Liver (tissue), 9 donors: ENCODE measurements around the gene FBXL13. TPM values are rescaled to one million over a fixed set of nuclear protein-coding genes. Genes with fewer than 3 reads are reported as not detected.
"Not testable (repeated sequence)": the region's sequence is repeated elsewhere in the genome, so short reads cannot be mapped to it uniquely, and the experiment has no call there.

Source experiments
- DNase-seq: peaks from one replicate; pipeline ENCODE4 v3.0.0-alpha.2; 2017; ENCODE audit warnings: low spot score
- H3K27ac ChIP-seq, 2 donors: one replicate each; pipeline ENCODE4 v1.7.0; 2013; ENCODE audit warnings: inconsistent platforms in 2 of 2, low read length in 2 of 2, control low read depth in 1 of 2, low read depth in 1 of 2, mild to moderate bottlenecking in 1 of 2
- H3K27me3 ChIP-seq, 4 donors: one replicate each; pipeline versions ENCODE4 v1.6.1 to v1.7.0; 2013; ENCODE audit warnings: low read length in 3 of 4, inconsistent platforms in 1 of 4, mild to moderate bottlenecking in 1 of 4, moderate library complexity in 1 of 4; ENCODE audit not compliant: control insufficient read depth in 4 of 4, insufficient read depth in 4 of 4
- H3K36me3 ChIP-seq, 4 donors: one replicate each; pipeline versions ENCODE4 v1.6.1 to v1.7.0; 2013; ENCODE audit warnings: low read length in 3 of 4, mild to moderate bottlenecking in 3 of 4, low read depth in 1 of 4, moderate library complexity in 1 of 4; ENCODE audit not compliant: control insufficient read depth in 4 of 4, insufficient read depth in 3 of 4
- H3K4me1 ChIP-seq, 4 donors: one replicate each; pipeline versions ENCODE4 v1.6.1 to v1.7.0; 2013; ENCODE audit warnings: low read length in 3 of 4, mild to moderate bottlenecking in 3 of 4, moderate library complexity in 1 of 4; ENCODE audit not compliant: control insufficient read depth in 4 of 4, insufficient read depth in 4 of 4
- H3K4me3 ChIP-seq, 3 donors: one replicate each; pipeline versions ENCODE4 v1.6.1 to v1.7.0; 2013; ENCODE audit warnings: low read length in 3 of 3, control low read depth in 1 of 3, low read depth in 1 of 3, mild to moderate bottlenecking in 1 of 3
- H3K9ac ChIP-seq, 2 donors: one replicate each; pipeline ENCODE4 v1.7.0; 2013; ENCODE audit warnings: low read length in 2 of 2, mild to moderate bottlenecking in 2 of 2, moderate library complexity in 2 of 2, control low read depth in 1 of 2, low read depth in 1 of 2
- H3K9me3 ChIP-seq, 4 donors: one replicate each; pipeline versions ENCODE4 v1.6.1 to v1.7.0; 2013; ENCODE audit warnings: low read length in 3 of 4; ENCODE audit not compliant: control insufficient read depth in 4 of 4
- FOXA1 ChIP-seq: IDR thresholded peaks from 2 replicates; pipeline ENCODE4 v1.6.1; 2016; ENCODE audit warnings: antibody characterized with exemption
- GABPA ChIP-seq, 2 donors: IDR thresholded peaks in 1 of 2; conservative IDR thresholded peaks in 1 of 2; 2 replicates each; pipeline ENCODE4 v1.6.1; 2016; ENCODE audit warnings: antibody characterized with exemption in 2 of 2, mild to moderate bottlenecking in 1 of 2, moderate library complexity in 1 of 2
- HNF4A ChIP-seq, 2 donors: conservative IDR thresholded peaks; 2 replicates each; pipeline ENCODE4 v1.6.1; 2016; ENCODE audit warnings: antibody characterized with exemption in 2 of 2, mild to moderate bottlenecking in 2 of 2
- NR2F2 ChIP-seq: IDR thresholded peaks from 2 replicates; pipeline ENCODE4 v1.6.1; 2016; ENCODE audit warnings: antibody characterized with exemption
- RXRA ChIP-seq, 2 donors: IDR thresholded peaks; 2 replicates each; pipeline ENCODE4 v1.6.1; 2017 to 2018; ENCODE audit warnings: antibody characterized with exemption in 2 of 2, mild to moderate bottlenecking in 1 of 2
- YY1 ChIP-seq: IDR thresholded peaks from 2 replicates; pipeline ENCODE4 v1.6.1; 2016; ENCODE audit warnings: antibody characterized with exemption, mild to moderate bottlenecking
- WGBS: extraction: QIAGEN DNeasy Blood & Tissue Kit; methylation state at CpG from one replicate; pipeline ENCODE4 v1.1.7; 2013; 5-methylcytosine and 5-hydroxymethylcytosine counted together
- polyA plus RNA-seq, 2 donors: library from polyadenylated mRNA; stranded (reverse) in 1 of 2; unstranded in 1 of 2; fragments of 200-250 nt in 1 of 2; fragments of >200 nt in 1 of 2; fragmentation: Nextera tagmentation in 1 of 2; extraction: Ambion mirVana in 1 of 2; gene quantifications; one replicate each; pipeline versions ENCODE4 v1.2.1 to v1.2.3, GENCODE V29; 2013 to 2015
- total RNA-seq, 2 donors: library from RNA; depleted of rRNA; stranded (reverse); fragments of >200 nt; gene quantifications; one replicate each; pipeline ENCODE4 v1.2.3, GENCODE V29; 2014
- TF ChIP-seq, protein P1 (sequence below): IDR thresholded peaks from 2 replicates; pipeline ENCODE4 v1.6.1; 2016; ENCODE audit warnings: antibody characterized with exemption
- TF ChIP-seq, protein P2 (sequence below): IDR thresholded peaks from 2 replicates; pipeline ENCODE4 v1.6.1; 2016; ENCODE audit warnings: antibody characterized with exemption
- TF ChIP-seq, protein P3 (sequence below): IDR thresholded peaks from 2 replicates; pipeline ENCODE4 v1.6.1; 2016; ENCODE audit warnings: antibody characterized with exemption
- donor health status: healthy.
- donor health status: healthy.
- donor health status: healthy.
- donor health status: healthy.
- donor health status: healthy.

Gene FBXL13
- total and polyA plus RNA-seq, 4 donors, result 0.03 to 0.75 (median 0.70) TPM; not detected in 1

DNA sequence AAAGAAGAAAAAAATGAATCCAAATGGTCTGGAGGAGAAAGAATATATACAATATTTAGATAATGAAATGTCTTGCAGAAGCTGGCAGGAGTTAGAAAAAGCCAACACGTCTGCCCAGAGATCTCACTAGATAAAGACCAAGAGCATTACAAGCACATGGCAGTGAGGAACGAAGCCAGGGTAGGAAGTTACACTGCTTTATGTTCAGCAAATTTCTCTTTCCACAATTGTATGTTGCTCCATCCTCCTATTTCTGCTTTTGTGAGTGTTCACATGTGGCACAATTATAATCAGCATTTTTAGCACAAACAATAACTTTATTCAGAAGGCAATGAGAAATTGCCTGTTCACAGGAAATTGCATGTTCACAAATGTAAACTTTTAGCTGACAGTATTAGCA, 108.1 kb downstream of the FBXL13 start:
- TF ChIP-seq YY1 (no peak), RXRA (IDR thresholded peaks at IDR 0.05) (no peak), GABPA (IDR thresholded peaks at IDR 0.05 in 1 of 2, conservative IDR thresholded peaks at IDR 0.05 in 1 of 2) (no peak), HNF4A (conservative IDR thresholded peaks at IDR 0.05) (no peak), NR2F2 (no peak), FOXA1 (no peak)
- TF ChIP-seq, protein P1, sequence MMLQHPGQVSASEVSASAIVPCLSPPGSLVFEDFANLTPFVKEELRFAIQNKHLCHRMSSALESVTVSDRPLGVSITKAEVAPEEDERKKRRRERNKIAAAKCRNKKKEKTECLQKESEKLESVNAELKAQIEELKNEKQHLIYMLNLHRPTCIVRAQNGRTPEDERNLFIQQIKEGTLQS, result no peak
- TF ChIP-seq, protein P2, sequence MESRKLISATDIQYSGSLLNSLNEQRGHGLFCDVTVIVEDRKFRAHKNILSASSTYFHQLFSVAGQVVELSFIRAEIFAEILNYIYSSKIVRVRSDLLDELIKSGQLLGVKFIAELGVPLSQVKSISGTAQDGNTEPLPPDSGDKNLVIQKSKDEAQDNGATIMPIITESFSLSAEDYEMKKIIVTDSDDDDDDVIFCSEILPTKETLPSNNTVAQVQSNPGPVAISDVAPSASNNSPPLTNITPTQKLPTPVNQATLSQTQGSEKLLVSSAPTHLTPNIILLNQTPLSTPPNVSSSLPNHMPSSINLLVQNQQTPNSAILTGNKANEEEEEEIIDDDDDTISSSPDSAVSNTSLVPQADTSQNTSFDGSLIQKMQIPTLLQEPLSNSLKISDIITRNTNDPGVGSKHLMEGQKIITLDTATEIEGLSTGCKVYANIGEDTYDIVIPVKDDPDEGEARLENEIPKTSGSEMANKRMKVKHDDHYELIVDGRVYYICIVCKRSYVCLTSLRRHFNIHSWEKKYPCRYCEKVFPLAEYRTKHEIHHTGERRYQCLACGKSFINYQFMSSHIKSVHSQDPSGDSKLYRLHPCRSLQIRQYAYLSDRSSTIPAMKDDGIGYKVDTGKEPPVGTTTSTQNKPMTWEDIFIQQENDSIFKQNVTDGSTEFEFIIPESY, result no peak
- TF ChIP-seq, protein P3, sequence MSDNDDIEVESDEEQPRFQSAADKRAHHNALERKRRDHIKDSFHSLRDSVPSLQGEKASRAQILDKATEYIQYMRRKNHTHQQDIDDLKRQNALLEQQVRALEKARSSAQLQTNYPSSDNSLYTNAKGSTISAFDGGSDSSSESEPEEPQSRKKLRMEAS, result no peak
- no peak overlapping the region for H3K4me3 ChIP-seq
- H3K9ac ChIP-seq, result no peak overlapping the region
- no peaks in the 10 kb centered on the region for H3K9me3 ChIP-seq
- H3K27me3 ChIP-seq, result no peaks in the 10 kb centered on the region
- DNase-seq, result no peak
- no peaks in the 10 kb centered on the region for H3K4me1 ChIP-seq
- H3K36me3 ChIP-seq, result no peaks in the 10 kb centered on the region
- whole genome bisulfite sequencing, result 70% methylated on average over 2 of the region's 2 CpGs
- no peak overlapping the region for H3K27ac ChIP-seq

DNA sequence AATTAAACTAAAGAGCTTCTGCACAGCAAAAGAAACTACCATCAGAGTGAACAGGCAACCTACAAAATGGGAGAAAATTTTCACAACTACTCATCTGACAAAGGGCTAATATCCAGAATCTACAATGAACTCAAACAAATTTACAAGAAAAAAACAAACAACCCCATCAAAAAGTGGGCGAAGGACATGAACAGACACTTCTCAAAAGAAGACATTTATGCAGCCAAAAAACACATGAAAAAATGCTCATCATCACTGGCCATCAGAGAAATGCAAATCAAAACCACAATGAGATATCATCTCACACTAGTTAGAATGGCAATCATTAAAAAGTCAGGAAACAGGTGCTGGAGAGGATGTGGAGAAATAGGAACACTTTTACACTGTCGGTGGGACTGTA, 112.6 kb downstream of the FBXL13 start:
- not testable (repeated sequence) for H3K27ac ChIP-seq, H3K4me1 ChIP-seq, H3K9me3 ChIP-seq, H3K4me3 ChIP-seq, H3K36me3 ChIP-seq, H3K27me3 ChIP-seq, DNase-seq, H3K9ac ChIP-seq
- 85% methylated on average over 1 of the region's 2 CpGs for WGBS

DNA sequence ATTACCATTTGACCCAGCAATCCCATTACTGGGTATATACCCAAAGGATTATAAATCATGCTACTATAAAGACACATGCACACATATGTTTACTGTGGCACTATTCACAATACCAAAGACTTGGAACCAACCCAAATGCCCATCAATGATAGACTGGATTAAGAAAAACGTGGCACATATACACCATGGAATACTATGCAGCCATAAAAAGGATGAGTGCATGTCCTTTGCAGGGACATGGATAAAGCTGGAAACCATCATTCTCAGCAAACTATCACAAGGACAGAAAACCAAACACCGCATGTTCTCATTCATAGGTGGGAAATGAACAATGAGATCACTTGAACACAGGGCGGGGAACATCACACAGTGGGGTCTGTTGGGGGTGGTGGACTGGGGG, 116.6 kb downstream of the FBXL13 start:
- not testable (repeated sequence) for H3K36me3 ChIP-seq, H3K4me1 ChIP-seq, H3K9me3 ChIP-seq, H3K27ac ChIP-seq, H3K9ac ChIP-seq, H3K4me3 ChIP-seq, DNase-seq, H3K27me3 ChIP-seq
- WGBS, result 91% methylated on average over 3 of the region's 3 CpGs

DNA sequence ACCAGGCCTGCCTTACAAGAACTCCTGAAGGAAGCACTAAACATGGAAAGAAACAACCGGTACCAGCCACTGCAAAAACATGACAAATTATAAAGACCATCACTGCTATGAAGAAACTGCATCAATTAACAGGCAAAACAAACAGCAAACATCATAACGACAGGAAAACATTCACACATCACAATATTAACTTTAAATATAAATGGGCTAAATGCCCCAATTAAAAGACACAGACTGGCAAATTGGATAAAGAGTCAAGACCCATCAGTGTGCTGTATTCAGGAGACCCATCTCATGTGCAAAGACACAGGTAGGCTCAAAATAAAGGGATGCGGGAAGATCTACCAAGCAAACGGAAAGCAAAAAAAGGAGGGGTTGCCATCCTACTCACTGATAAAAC, 120.2 kb downstream of the FBXL13 start:
- 82% methylated on average over 4 of the region's 4 CpGs for WGBS
- not testable (repeated sequence) for H3K4me3 ChIP-seq, DNase-seq, H3K9me3 ChIP-seq, H3K27ac ChIP-seq, H3K27me3 ChIP-seq, H3K9ac ChIP-seq, H3K4me1 ChIP-seq, H3K36me3 ChIP-seq
